ENCODE data around the gene KLRB1.
"Not testable (repeated sequence)": the region's sequence is repeated elsewhere in the genome, so short reads cannot be mapped to it uniquely, and the experiment has no call there.

KLRB1 gene

DNA sequence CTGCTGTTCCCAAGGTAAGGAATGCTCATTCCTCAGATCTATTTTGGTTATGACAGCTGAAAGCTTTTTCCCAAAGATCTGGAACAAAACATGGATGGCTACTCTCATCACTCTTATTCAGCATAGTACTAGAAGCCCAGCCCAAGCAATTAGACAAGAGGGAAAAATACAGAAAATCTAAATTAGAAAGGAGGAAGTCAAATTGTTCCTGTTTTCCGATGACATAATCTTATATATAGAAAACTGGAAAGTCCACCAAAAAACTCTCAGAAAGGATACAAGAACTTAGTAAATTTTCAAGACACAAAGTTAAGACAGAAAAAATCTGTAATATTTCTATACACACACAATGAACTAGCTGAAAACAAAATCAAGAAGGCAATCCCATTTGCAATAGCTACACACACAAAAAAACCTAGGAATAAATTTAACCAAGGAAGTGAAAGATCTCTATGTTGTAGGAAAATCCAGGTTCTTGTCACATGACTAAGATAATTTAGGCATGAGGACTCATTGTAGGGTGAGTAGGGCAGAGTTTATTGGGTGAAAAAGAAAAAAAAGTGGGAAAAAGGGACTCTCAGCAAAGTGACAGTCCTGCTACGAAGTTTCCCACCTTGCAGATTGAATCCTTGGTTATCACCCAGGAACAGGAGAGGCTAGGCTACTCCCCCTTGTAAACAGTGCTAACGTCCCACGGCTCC lies 28.6 kb upstream of the KLRB1 start:
- no peak overlapping the region for H3K4me3 Mint-ChIP-seq
- H3K4me1 Mint-ChIP-seq, result peaks cover 74% of the 10 kb centered on the region

DNA sequence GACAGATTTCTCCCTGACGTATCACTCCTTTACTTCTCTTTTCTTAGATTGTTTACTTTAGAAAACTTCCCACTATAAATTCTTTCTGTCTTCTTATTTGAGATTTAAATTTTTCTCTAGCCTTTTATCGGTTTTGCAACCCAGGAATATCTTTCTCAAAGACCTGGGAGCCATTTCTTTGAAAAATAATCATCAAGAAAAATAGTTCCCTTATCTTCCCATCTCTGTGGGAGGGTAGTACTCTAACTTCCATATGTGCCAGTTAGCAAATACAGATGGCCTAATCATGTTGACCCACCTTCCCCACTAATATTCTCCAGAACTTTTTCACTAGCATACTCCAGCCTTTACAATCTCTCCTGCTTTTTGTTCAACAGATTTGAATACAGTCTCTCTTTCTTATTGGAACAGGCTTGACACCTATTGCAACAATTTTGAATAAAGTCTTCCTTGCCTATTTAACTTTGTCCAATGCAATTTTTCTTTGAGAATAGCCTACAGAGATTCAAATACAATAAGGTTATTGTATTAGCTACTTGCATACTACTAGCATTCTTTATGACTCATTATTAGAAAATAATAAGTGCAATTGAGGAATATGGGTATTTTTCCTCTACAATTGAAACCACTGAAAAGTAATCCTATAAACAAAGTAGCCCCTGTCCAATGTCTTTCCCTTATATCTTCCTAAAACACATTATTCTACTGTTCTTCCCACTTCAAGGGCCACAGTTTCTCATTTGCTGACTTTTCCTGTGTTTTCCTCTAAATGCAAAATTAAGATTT lies 27.4 kb upstream of the KLRB1 start:
- no peak overlapping the region for H3K4me3 Mint-ChIP-seq
- CTCF ChIA-PET, result interaction anchor here (0.7 to 7.7 kb wide), 15 partner anchors 12 to 305 kb away, joined by 3 to 83 read pairs (median 4); no protein-coding TSS in a partner anchor

More for the DNA sequence above, 28.6 kb upstream of the KLRB1 start:
- CTCF ChIA-PET, result interaction anchor here (0.9 to 7.7 kb wide), 9 partner anchors 11 to 161 kb away, joined by 3 to 83 read pairs (median 5); no protein-coding TSS in a partner anchor
- no peak overlapping the region for H3K27ac Mint-ChIP-seq
- peaks cover 15% of the 10 kb centered on the region for H3K9me3 Mint-ChIP-seq
- peaks cover 4% of the 10 kb centered on the region for H3K27me3 Mint-ChIP-seq
- peaks cover 70% of the 10 kb centered on the region for H3K36me3 Mint-ChIP-seq
- no peak for DNase-seq

DNA sequence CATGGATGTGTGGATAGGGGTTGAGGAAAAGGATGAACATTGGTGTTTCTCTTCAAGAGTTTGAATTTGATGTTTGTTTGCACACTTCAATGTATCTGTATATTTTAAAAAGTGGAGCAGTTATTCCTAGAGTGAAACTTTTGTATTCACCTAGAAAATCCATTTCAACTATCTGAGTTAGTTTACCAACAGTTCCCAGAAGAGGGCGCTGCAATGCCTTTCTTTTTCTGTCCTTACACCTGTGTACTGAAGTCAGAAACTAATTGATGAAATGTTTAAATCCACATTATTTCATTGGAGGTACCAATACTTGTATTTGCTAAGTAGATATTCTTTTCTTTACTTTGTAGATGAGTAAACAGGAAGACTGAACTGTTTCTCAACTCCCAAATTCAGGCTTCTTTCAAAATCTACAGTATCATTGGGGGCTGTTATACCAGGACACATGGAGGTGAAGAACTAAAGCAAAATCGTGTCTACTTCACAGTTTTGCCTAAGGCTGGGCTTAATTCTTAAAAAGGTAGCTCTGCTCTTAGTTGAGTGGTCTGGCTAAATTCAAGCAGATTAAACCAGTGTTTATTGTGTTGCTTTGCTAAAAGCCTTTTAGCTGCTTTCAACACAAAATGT lies 26.6 kb upstream of the KLRB1 start:
- Mint-ChIP-seq H3K27me3 (peaks cover 4% of the 10 kb centered on the region), H3K9me3 (peaks cover 5% of the 10 kb centered on the region), H3K36me3 (peaks cover 67% of the 10 kb centered on the region), H3K4me3 (no peak overlapping the region), H3K27ac (peak overlapping the region; percentile 4), H3K4me1 (peaks cover 66% of the 10 kb centered on the region)
- CTCF ChIA-PET, result interaction anchor here (0.7 to 7.7 kb wide), 15 partner anchors 13 to 304 kb away, joined by 3 to 83 read pairs (median 4); no protein-coding TSS in a partner anchor
- DNase-seq, result peak; percentile 87

More for the DNA sequence above, 27.4 kb upstream of the KLRB1 start:
- peaks cover 68% of the 10 kb centered on the region for H3K4me1 Mint-ChIP-seq
- no peak for DNase-seq
- no peak overlapping the region for H3K27ac Mint-ChIP-seq
- peaks cover 65% of the 10 kb centered on the region for H3K36me3 Mint-ChIP-seq
- peaks cover 4% of the 10 kb centered on the region for H3K27me3 Mint-ChIP-seq
- H3K9me3 Mint-ChIP-seq, result peaks cover 6% of the 10 kb centered on the region

DNA sequence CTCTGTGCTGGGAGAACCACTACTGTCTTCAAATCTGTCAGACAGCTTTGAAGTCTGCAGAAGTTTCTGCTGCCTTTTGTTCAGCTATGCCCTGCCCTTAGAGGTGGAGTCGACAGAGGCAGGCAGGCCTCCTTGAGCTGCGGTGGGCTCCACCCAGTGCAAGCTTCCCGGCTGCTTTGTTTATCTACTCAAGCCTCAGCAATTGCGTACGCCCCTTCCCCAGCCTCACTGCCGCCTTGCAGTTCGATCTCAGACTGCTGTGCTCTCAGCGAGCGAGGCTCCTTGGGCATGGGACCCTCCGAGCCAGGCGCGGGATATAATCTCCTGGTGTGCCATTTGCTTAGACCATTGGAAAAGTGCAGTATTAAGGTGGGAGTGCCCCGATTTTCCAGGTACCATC lies 25.1 kb upstream of the KLRB1 start:
- Mint-ChIP-seq H3K36me3 (peaks cover 65% of the 10 kb centered on the region), H3K27ac (no peak overlapping the region), H3K4me3 (no peak overlapping the region), H3K27me3 (peaks cover 4% of the 10 kb centered on the region), H3K9me3 (peaks cover 6% of the 10 kb centered on the region), H3K4me1 (peaks cover 55% of the 10 kb centered on the region)
- CTCF ChIA-PET, result interaction anchor here (1.1 to 7.7 kb wide), 8 partner anchors 17 to 301 kb away, joined by 3 to 83 read pairs (median 8); no protein-coding TSS in a partner anchor
- DNase-seq, result peak; percentile 53

DNA sequence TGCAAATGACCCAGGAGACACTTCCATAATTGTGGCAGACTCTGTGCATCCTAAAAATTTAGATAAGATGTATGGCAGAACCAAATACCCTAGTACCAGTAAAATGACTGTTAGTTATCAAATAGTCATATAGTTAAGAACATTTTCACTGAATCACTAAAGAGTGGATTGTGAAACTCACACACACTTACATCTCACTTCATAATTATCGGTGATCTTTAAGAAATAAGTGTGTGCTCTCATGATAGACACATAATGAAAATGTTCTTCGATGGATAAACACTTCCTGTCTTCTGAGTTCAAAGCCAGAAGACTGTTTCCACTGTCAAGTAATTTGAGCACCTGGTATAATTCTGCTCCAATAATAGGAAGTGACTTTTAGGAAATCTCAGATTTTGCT lies 19.1 kb upstream of the KLRB1 start:
- peaks cover 68% of the 10 kb centered on the region for H3K36me3 Mint-ChIP-seq
- CTCF ChIA-PET, result no interaction called here
- no peak for DNase-seq
- H3K9me3 Mint-ChIP-seq, result peaks cover 24% of the 10 kb centered on the region
- H3K4me3 Mint-ChIP-seq, result no peak overlapping the region
- no peak overlapping the region for H3K27ac Mint-ChIP-seq
- H3K4me1 Mint-ChIP-seq, result peaks cover 15% of the 10 kb centered on the region
- H3K27me3 Mint-ChIP-seq, result peaks cover 2% of the 10 kb centered on the region

DNA sequence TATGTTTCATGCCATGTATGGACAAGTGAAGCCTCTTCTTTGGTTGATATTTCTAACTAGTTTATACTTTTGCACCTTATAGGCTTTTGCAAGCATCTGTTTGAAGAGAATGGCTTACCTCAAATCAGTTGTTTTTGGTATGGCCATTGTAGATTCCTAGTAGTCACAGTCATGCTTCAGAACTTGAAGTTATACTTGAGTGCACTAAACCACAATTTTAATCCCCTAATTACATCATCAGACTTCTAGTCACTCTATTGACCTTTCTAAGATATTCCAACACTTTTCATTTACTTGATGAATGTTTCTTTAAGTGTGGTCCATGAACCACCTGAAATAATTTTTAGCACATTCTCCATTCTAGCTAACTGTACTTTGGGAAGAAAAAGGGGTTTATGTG lies 18.6 kb upstream of the KLRB1 start:
- H3K27ac Mint-ChIP-seq, result no peak overlapping the region
- peaks cover 64% of the 10 kb centered on the region for H3K36me3 Mint-ChIP-seq
- H3K4me3 Mint-ChIP-seq, result no peak overlapping the region
- peaks cover 12% of the 10 kb centered on the region for H3K4me1 Mint-ChIP-seq
- DNase-seq, result no peak
- H3K9me3 Mint-ChIP-seq, result peaks cover 24% of the 10 kb centered on the region
- H3K27me3 Mint-ChIP-seq, result no peaks in the 10 kb centered on the region
- CTCF ChIA-PET, result no interaction called here

DNA sequence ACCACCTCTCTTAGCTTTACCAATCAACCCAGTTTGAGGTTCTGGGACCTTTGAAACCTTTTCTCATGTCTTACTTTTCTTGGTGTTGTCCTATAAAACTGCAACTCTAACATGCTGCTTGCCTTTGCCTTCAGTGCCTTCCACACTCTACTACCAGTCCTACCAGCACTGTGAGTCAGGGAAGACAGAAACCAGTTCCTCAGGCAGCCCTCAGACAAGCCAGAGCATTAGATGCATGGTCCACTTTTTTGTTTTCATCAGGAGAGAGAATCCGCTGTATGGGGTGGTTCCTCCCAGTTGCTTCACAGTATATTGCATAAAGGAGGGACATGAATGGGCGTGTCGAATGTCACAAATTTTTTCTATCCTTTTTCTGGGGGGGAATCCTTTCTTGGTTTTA lies 17.3 kb upstream of the KLRB1 start:
- Mint-ChIP-seq H3K4me1 (peaks cover 12% of the 10 kb centered on the region), H3K4me3 (no peak overlapping the region), H3K9me3 (peaks cover 24% of the 10 kb centered on the region), H3K36me3 (peaks cover 65% of the 10 kb centered on the region), H3K27ac (no peak overlapping the region), H3K27me3 (no peaks in the 10 kb centered on the region)
- DNase-seq, result no peak
- CTCF ChIA-PET, result no interaction called here

DNA sequence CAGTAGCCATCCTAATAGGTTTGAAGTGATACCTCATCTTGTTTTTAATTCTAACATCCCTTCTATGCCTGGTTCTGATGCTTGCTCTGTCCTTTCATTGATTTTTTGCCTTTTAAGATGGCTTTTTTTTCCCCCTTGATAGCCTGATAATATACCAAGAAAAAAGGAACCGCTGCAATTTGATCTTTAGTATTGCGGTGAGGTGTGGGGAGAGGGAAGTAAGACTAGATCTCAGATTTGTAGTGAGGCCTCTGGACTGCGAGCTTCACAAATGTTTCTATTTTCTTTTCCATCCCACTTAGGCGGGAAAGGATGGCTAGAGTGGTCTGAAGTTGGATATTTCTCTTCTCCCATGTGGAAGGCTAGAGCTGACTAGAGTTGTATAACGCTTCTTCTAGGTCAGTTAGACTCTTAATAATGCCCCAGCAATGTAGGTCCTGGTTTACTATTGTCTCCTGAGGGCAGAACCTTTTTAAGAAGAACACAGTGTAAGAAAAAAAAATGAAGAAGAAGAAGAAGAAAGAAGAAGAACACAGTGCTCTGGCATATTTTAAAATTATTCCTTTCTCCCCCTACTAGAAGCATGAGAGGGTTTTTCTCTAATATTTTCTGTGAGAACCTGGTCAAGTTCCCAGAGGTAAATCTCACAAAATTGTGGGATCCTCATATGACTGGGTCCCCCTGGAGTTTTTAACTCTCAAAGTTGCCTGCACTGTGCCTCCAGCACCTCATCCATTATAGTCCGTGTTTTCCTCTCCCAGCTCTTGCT lies 11.9 kb upstream of the KLRB1 start:
- Mint-ChIP-seq H3K36me3 (peaks cover 60% of the 10 kb centered on the region), H3K9me3 (peaks cover 15% of the 10 kb centered on the region), H3K4me3 (no peak overlapping the region), H3K4me1 (peaks cover 34% of the 10 kb centered on the region), H3K27ac (no peak overlapping the region), H3K27me3 (no peaks in the 10 kb centered on the region)
- CTCF ChIA-PET, result interaction anchor here (1.5 kb wide), 1 partner anchor 151 kb away, joined by 3 read pairs; no protein-coding TSS in a partner anchor
- no peak for DNase-seq

DNA sequence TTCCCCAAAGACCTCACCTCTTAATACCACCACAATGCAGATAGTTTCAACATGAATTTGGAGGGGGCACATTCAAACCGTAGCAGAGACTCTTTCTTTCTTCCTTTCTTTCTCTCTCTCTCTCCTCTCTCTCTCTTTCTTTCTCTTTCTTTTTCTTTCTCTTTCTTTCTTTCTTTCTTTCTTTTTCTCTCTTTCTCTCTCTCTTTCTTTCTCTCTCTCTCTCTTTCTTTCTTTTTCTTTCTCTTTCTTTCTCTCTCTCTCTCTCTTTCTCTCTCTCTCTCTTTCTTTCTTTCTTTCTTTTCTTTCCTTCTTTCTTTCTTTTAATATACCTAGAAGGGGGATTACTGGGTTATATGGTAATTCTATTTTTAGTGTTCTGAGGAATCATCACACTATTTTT lies 11.2 kb upstream of the KLRB1 start:
- not testable (repeated sequence) for H3K4me3 Mint-ChIP-seq, H3K27ac Mint-ChIP-seq, H3K27me3 Mint-ChIP-seq, DNase-seq, H3K9me3 Mint-ChIP-seq
- Mint-ChIP-seq H3K36me3 (peaks cover 53% of the 10 kb centered on the region), H3K4me1 (peaks cover 40% of the 10 kb centered on the region)
- CTCF ChIA-PET, result interaction anchor here (1.5 kb wide), 1 partner anchor 150 kb away, joined by 3 read pairs; no protein-coding TSS in a partner anchor

DNA sequence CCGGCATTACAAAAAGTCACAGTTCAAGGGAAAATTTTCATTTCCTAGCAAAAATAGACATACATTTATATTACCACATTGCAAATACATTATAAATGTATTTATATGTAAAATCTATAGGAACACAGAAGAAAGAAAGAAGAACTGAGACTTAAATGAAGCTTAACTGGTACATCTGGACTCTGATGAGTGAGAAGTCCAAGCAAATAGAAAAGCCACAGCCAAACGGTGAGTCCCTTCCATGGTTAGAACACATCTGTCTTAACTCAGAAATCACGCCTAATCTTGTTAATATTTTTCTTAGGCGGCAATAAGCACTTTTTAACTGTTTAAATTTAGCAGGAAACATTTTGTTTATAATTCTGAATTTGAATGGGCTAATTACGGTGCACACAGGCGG lies 9.4 kb upstream of the KLRB1 start:
- DNase-seq, result no peak
- Mint-ChIP-seq H3K27ac (no peak overlapping the region), H3K27me3 (no peaks in the 10 kb centered on the region), H3K36me3 (peaks cover 40% of the 10 kb centered on the region), H3K9me3 (peaks cover 10% of the 10 kb centered on the region), H3K4me3 (no peak overlapping the region), H3K4me1 (peaks cover 56% of the 10 kb centered on the region)
- CTCF ChIA-PET, result interaction anchor here (0.7 kb wide), 1 partner anchor 231 kb away, joined by 3 read pairs; no protein-coding TSS in a partner anchor

DNA sequence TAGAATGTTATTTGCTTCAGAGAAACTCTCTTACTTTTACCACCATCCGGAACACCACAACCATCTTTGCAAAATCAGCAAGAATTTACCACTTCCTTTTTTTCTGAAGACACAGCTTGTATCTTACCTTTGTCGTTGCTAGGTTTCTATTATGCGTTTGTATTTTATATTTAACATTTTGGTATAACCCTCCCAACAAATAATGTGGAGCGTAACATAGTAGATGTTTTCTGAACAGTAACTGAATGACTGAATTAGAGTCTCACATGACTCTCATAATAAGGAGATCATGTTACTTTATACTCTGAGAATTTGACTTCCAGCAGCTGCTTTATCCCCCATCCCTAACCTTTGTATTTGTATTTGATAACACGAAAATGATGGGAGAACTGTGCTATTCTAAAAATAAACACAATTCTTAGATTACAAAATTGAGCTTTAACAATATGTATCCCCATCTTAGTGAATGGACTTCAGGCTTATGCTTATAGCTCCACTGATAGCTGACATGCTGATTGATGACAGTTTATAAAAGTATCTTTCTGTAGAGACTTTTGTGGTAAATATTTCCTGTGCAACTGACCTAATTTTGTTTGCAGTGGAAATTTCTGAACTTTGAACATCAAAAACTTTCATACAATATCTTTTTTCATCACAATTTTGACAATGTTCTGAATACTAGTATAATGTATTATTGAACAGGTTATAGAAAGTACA lies 7.9 kb upstream of the KLRB1 start:
- CTCF ChIA-PET, result interaction anchor here (0.7 to 1.3 kb wide), 3 partner anchors 18 to 147 kb away, joined by 3 to 6 read pairs (median 3); no protein-coding TSS in a partner anchor
- peak overlapping the region; percentile 61 for H3K4me3 Mint-ChIP-seq
- H3K9me3 Mint-ChIP-seq, result peaks cover 21% of the 10 kb centered on the region
- H3K27ac Mint-ChIP-seq, result peak overlapping the region; percentile 94
- H3K27me3 Mint-ChIP-seq, result no peaks in the 10 kb centered on the region
- DNase-seq, result no peak
- H3K36me3 Mint-ChIP-seq, result peaks cover 48% of the 10 kb centered on the region
- H3K4me1 Mint-ChIP-seq, result peaks cover 66% of the 10 kb centered on the region

DNA sequence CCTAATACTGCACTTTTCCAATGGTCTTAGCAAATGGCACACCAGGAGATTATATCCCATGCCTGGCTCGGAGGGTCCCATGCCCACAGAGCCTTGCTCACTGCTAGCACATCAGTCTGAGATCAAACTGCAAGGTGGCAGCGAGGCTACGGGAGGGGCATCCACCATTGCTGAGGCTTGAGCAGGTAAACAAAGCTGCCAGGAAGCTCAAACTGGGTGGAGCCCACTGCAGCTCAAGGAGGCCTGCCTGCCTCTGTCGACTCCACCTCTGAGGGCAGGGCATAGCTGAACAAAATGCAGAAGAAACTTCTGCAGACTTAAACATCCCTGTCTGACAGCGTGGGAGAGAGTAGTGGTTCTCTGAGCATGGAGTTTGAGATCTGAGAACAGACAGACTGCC lies 2.9 kb upstream of the KLRB1 start:
- DNase-seq, H3K4me3 Mint-ChIP-seq, H3K27ac Mint-ChIP-seq, CTCF ChIA-PET, H3K27me3 Mint-ChIP-seq: not testable (repeated sequence)
- H3K36me3 Mint-ChIP-seq, result peaks cover 40% of the 10 kb centered on the region
- H3K4me1 Mint-ChIP-seq, result peaks cover 61% of the 10 kb centered on the region
- H3K9me3 Mint-ChIP-seq, result peaks cover 27% of the 10 kb centered on the region

DNA sequence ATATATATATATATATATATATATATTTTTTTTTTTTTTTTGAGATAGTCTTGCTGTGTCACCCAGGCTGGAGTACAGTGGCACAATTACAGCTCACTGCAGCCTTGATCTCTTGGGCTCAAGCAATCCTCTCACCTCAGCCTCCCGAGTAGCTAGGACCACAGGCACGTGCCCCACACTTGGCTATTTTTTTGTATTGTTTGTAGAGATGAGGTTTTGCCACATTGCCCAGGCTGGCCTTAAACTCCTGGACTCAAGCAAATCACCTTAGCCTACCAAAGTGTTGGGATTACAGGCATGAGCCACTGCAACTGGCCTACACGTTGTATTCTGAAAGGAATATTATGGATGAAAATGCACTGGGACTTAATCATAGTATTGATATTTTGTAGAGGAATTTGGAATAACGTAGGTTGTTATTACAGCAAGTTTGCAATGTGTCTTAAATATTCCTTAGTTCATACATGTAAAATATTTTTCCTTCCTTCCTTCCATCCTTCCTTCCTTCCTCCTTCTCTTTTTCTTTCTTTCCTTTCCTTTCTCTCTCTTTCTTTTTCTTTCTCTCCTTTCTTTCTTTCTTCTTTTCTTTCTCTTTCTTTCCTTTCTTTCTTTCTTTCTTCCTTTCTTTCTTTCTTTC lies 862 bp downstream of the KLRB1 start:
- DNase-seq, result no peak
- no peak overlapping the region for H3K4me3 Mint-ChIP-seq
- peaks cover 23% of the 10 kb centered on the region for H3K9me3 Mint-ChIP-seq
- no peak overlapping the region for H3K27ac Mint-ChIP-seq
- peaks cover 4% of the 10 kb centered on the region for H3K27me3 Mint-ChIP-seq
- peaks cover 36% of the 10 kb centered on the region for H3K36me3 Mint-ChIP-seq
- peaks cover 29% of the 10 kb centered on the region for H3K4me1 Mint-ChIP-seq
- CTCF ChIA-PET, result no interaction called here
